Caco-2 (cell line): ENCODE measurements around the gene SULT1C2. TPM values are rescaled to one million over a fixed set of nuclear protein-coding genes. Genes with fewer than 3 reads are reported as not detected.

ENCODE experiments used
- BruUV-seq: library from RNA; stranded (reverse); fragments of 400-500 nt; replicated peaks from 2 replicates; lab custom pipeline; 2021; lab: Mats Ljungman, UMichigan
- CTCF ChIA-PET: fragments of 300-600 bp; sonication (Branson Sonifier 250); formaldehyde crosslinking; loops from one replicate; lab custom pipeline; 2022; ENCODE audit warnings: antibody characterized with exemption; lab: Charles Lee
- POLR2A ChIA-PET: fragments of 300-600 bp; sonication (Branson Sonifier 250); formaldehyde crosslinking; loops from one replicate; lab custom pipeline; 2022; ENCODE audit warnings: antibody characterized with exemption; lab: Charles Lee
- DNase-seq, 2 experiments: peaks; one replicate each; pipeline versions ENCODE4 v3.0.0 to v3.0.0-alpha.2; 2020 to 2022
- H3K27me3 ChIP-seq: replicated peaks from 2 replicates; pipeline ENCODE4 v1.6.0; 2011; ENCODE audit warnings: low read length; ENCODE audit not compliant: control insufficient read depth, insufficient read depth
- H3K36me3 ChIP-seq: 2 replicates; pipeline ENCODE4 v1.5.1; 2011; ENCODE audit warnings: low read length; ENCODE audit not compliant: control insufficient read depth, insufficient read depth
- H3K4me1 ChIP-seq: fragments of 250-450 bp; sonication (Bioruptor Pico); 2 replicates; pipeline ENCODE4 v1.5.1; 2020; ENCODE audit warnings: mild to moderate bottlenecking
- H3K4me3 ChIP-seq: 2 replicates; pipeline ENCODE4 v1.5.1; 2011; ENCODE audit warnings: low read depth, mild to moderate bottlenecking, control low read depth, low read length
- H3K9me3 ChIP-seq: fragments of 250-450 bp; sonication (Bioruptor Pico); 2 replicates; pipeline ENCODE4 v1.5.1; 2020; ENCODE audit warnings: mild to moderate bottlenecking, moderate library complexity
- H3K27ac Mint-ChIP-seq: one replicate; pipeline ENCODE4 v1.8.0; 2022; ENCODE audit warnings: mixed read lengths; ENCODE audit not compliant: unreplicated experiment
- H3K27me3 Mint-ChIP-seq: one replicate; pipeline ENCODE4 v1.8.0; 2022; ENCODE audit warnings: mixed read lengths; ENCODE audit not compliant: insufficient read depth, unreplicated experiment
- H3K36me3 Mint-ChIP-seq: one replicate; pipeline ENCODE4 v1.8.0; 2022; ENCODE audit warnings: mild to moderate bottlenecking, mixed read lengths; ENCODE audit not compliant: insufficient read depth, unreplicated experiment
- H3K4me1 Mint-ChIP-seq: one replicate; pipeline ENCODE4 v1.8.0; 2022; ENCODE audit warnings: low read depth, mixed read lengths; ENCODE audit not compliant: unreplicated experiment
- H3K4me3 Mint-ChIP-seq: one replicate; pipeline ENCODE4 v1.8.0; 2022; ENCODE audit warnings: mild to moderate bottlenecking, moderate library complexity, mixed read lengths; ENCODE audit not compliant: unreplicated experiment
- H3K9me3 Mint-ChIP-seq: one replicate; pipeline ENCODE4 v1.8.0; 2022; ENCODE audit warnings: mixed read lengths; ENCODE audit not compliant: unreplicated experiment
- CTCF ChIP-seq, 2 experiments: fragments of 200-600 bp in 1 of 2; IDR thresholded peaks; 1 replicate in 1 of 2; 2 replicates in 1 of 2; pipeline versions ENCODE4 v1.5.1 to v1.8.0; 2011 to 2022; ENCODE audit warnings: antibody characterized with exemption in 1 of 2, control low read depth in 1 of 2, inconsistent platforms in 1 of 2, low read depth in 1 of 2, low read length in 1 of 2, mild to moderate bottlenecking in 1 of 2, moderate library complexity in 1 of 2; ENCODE audit not compliant: insufficient read depth in 1 of 2, severe bottlenecking in 1 of 2, unreplicated experiment in 1 of 2
- intact Hi-C: fragments of 100-400 bp; cut with micrococcal nuclease; formaldehyde crosslinking; loops from one replicate; pipeline ENCODE4 v1.10.0; 2022; ENCODE audit not compliant: unreplicated experiment
- total RNA-seq: library from RNA; stranded (reverse); gene quantifications from 2 replicates; pipeline ENCODE4 v1.2.3, GENCODE V29; 2022

The SULT1C2 gene
- total RNA-seq, 1 experiment from 2014 or later: 0.86 TPM

- CTCF ChIA-PET: no interaction called here
- TF ChIP-seq CTCF (IDR thresholded peaks at IDR 0.05; ENCODE audit: insufficient read depth in 1 of 2, low read depth in 1 of 2, low read length in 1 of 2, severe bottlenecking in 1 of 2, unreplicated experiment in 1 of 2): no peak
Measured at GRCh38 chr2:108293850-108294249, 5.2 kb downstream of the SULT1C2 start.

GRCh38 chr2:108297436-108298141 lies 8.9 kb downstream of the SULT1C2 start:
- H3K36me3 ChIP-seq: peaks cover 2% of the 10 kb centered on the region; the same call in 1 of the 2 replicates
- H3K27me3 Mint-ChIP-seq: no peaks in the 10 kb centered on the region
- no peak for TF ChIP-seq CTCF (IDR thresholded peaks at IDR 0.05; ENCODE audit: insufficient read depth in 1 of 2, low read depth in 1 of 2, low read length in 1 of 2, severe bottlenecking in 1 of 2, unreplicated experiment in 1 of 2)
- no peak overlapping the region for H3K4me3 Mint-ChIP-seq
- peaks cover 14% of the 10 kb centered on the region; the same call in 1 of the 2 replicates for H3K4me1 ChIP-seq
- H3K4me1 Mint-ChIP-seq: peaks cover 10% of the 10 kb centered on the region
- ChIA-PET CTCF (no interaction called here), POLR2A (no interaction called here)
- no peaks in the 10 kb centered on the region for H3K9me3 ChIP-seq
- no peak for DNase-seq
- no TSS peak for BruUV-seq
- peaks cover 15% of the 10 kb centered on the region for H3K36me3 Mint-ChIP-seq
- H3K27ac Mint-ChIP-seq: no peak overlapping the region
- H3K27me3 ChIP-seq: no peaks in the 10 kb centered on the region
- H3K4me3 ChIP-seq: no peak overlapping the region
- peaks cover 28% of the 10 kb centered on the region for H3K9me3 Mint-ChIP-seq
- intact Hi-C loops: no loop called here

More at GRCh38 chr2:108293850-108294249, 5.2 kb downstream of the SULT1C2 start:
- Mint-ChIP-seq H3K4me1 (peaks cover 10% of the 10 kb centered on the region), H3K36me3 (peaks cover 8% of the 10 kb centered on the region), H3K9me3 (peaks cover 31% of the 10 kb centered on the region), H3K27me3 (no peaks in the 10 kb centered on the region), H3K4me3 (no peak overlapping the region), H3K27ac (peak overlapping the region; percentile 6)
- no peak for DNase-seq
- Histone ChIP-seq H3K9me3 (no peaks in the 10 kb centered on the region), H3K27me3 (no peaks in the 10 kb centered on the region), H3K36me3 (no peaks in the 10 kb centered on the region; the same call in 1 of the 2 replicates), H3K4me1 (peaks cover 14% of the 10 kb centered on the region; the same call in 1 of the 2 replicates), H3K4me3 (no peak overlapping the region)
- POLR2A ChIA-PET: no interaction called here
- intact Hi-C loops: no loop called here
- BruUV-seq: no TSS peak

GRCh38 chr2:108301558-108301957 lies 12.9 kb downstream of the SULT1C2 start:
- intact Hi-C loops: no loop called here
- H3K9me3 ChIP-seq: no peaks in the 10 kb centered on the region
- H3K4me3 ChIP-seq: no peak overlapping the region
- TF ChIP-seq CTCF (IDR thresholded peaks at IDR 0.05; ENCODE audit: insufficient read depth in 1 of 2, low read depth in 1 of 2, low read length in 1 of 2, severe bottlenecking in 1 of 2, unreplicated experiment in 1 of 2): no peak
- no TSS peak for BruUV-seq
- Mint-ChIP-seq H3K27me3 (no peaks in the 10 kb centered on the region), H3K27ac (no peak overlapping the region), H3K4me1 (no peaks in the 10 kb centered on the region), H3K9me3 (peaks cover 21% of the 10 kb centered on the region), H3K4me3 (no peak overlapping the region), H3K36me3 (peaks cover 9% of the 10 kb centered on the region)
- H3K4me1 ChIP-seq: 0 out of 2 replicates have a peak, but pooled peaks cover 3% of the 10 kb centered on the region
- peaks cover 2% of the 10 kb centered on the region; the same call in 1 of the 2 replicates for H3K36me3 ChIP-seq
- no peaks in the 10 kb centered on the region for H3K27me3 ChIP-seq
- no peak for DNase-seq
- ChIA-PET POLR2A (no interaction called here), CTCF (no interaction called here)
